HepG2 (cell line): ENCODE measurements around the gene TMEM80. TPM values are rescaled to one million over a fixed set of nuclear protein-coding genes. Genes with fewer than 3 reads are reported as not detected.

Experiments
- CAMTA2 ChIP-seq: sonication (generic); formaldehyde crosslinking; IDR thresholded peaks from 2 replicates; pipeline ENCODE4 v1.4.0; 2020; ENCODE audit warnings: mild to moderate bottlenecking, missing genetic modification reagents, borderline replicate concordance
- EEA1 ChIP-seq: sonication (generic); formaldehyde crosslinking; IDR thresholded peaks from 2 replicates; pipeline ENCODE4 v1.5.1; 2020; ENCODE audit warnings: mild to moderate bottlenecking, missing genetic modification reagents, borderline replicate concordance
- ETV6 ChIP-seq: sonication (generic); formaldehyde crosslinking; conservative IDR thresholded peaks from 2 replicates; pipeline ENCODE4 v1.4.0; 2020; ENCODE audit warnings: missing genetic modification reagents
- HCFC1 ChIP-seq: fragments of 150-350 bp; IDR thresholded peaks from 2 replicates; pipeline ENCODE4 v1.6.1; 2014; ENCODE audit warnings: low read depth, low read length
- HNF1B ChIP-seq: sonication (generic); formaldehyde crosslinking; IDR thresholded peaks from 2 replicates; pipeline ENCODE4 v1.5.1; 2020; ENCODE audit warnings: mild to moderate bottlenecking, moderate library complexity, missing genetic modification reagents
- IKZF1 ChIP-seq: fragments of 450-650 bp; IDR thresholded peaks from 2 replicates; pipeline ENCODE4 v1.7.1; 2016
- KAT8 ChIP-seq: IDR thresholded peaks from 2 replicates; pipeline ENCODE4 v1.6.1; 2016; ENCODE audit warnings: missing genetic modification reagents, missing compliant biosample characterization
- MBD4 ChIP-seq: IDR thresholded peaks from 2 replicates; pipeline ENCODE4 v1.6.1; 2012; ENCODE audit warnings: low read length, inconsistent platforms, borderline replicate concordance
- MBNL3 ChIP-seq: fragments of 250-450 bp; sonication (Bioruptor Pico); conservative IDR thresholded peaks from 2 replicates; pipeline ENCODE4 v1.8.0; 2022; ENCODE audit warnings: mild to moderate bottlenecking, inconsistent platforms
- NFRKB ChIP-seq: fragments of 450-650 bp; IDR thresholded peaks from 2 replicates; pipeline ENCODE4 v1.6.1; 2017
- POGZ ChIP-seq: sonication (generic); formaldehyde crosslinking; IDR thresholded peaks from 2 replicates; pipeline ENCODE4 v1.4.0; 2020; ENCODE audit warnings: mild to moderate bottlenecking, missing genetic modification reagents
- RFXAP ChIP-seq: sonication (generic); formaldehyde crosslinking; IDR thresholded peaks from 2 replicates; pipeline ENCODE4 v1.4.0; 2020; ENCODE audit warnings: missing genetic modification reagents, borderline replicate concordance
- SATB2 ChIP-seq: sonication (generic); formaldehyde crosslinking; IDR thresholded peaks from 2 replicates; pipeline ENCODE4 v1.5.0; 2020; ENCODE audit warnings: missing genetic modification reagents
- SIN3A ChIP-seq: IDR thresholded peaks from 2 replicates; pipeline ENCODE4 v1.6.1; 2011; ENCODE audit warnings: low read depth, mild to moderate bottlenecking, control low read depth, low read length, borderline replicate concordance
- SIN3B ChIP-seq: fragments of 150-350 bp; IDR thresholded peaks from 2 replicates; pipeline ENCODE4 v1.6.1; 2014; ENCODE audit warnings: low read length
- SRF ChIP-seq: IDR thresholded peaks from 2 replicates; pipeline ENCODE4 v1.6.1; 2011; ENCODE audit warnings: mild to moderate bottlenecking, low read depth, low read length, moderate library complexity
- XBP1 ChIP-seq: sonication (generic); formaldehyde crosslinking; IDR thresholded peaks from 2 replicates; pipeline ENCODE4 v1.5.0; 2020; ENCODE audit warnings: missing genetic modification reagents
- ZBTB10 ChIP-seq: sonication (generic); formaldehyde crosslinking; IDR thresholded peaks from 2 replicates; pipeline ENCODE4 v1.4.0; 2020; ENCODE audit warnings: missing genetic modification reagents, borderline replicate concordance
- ZBTB37 ChIP-seq: sonication (generic); formaldehyde crosslinking; IDR thresholded peaks from 2 replicates; pipeline ENCODE4 v1.4.0; 2020; ENCODE audit warnings: mild to moderate bottlenecking, missing genetic modification reagents
- ZFP36 ChIP-seq: fragments of 150-350 bp; IDR thresholded peaks from 2 replicates; pipeline ENCODE4 v1.6.1; 2018; ENCODE audit warnings: borderline replicate concordance, low read length, low read depth; ENCODE audit not compliant: partially characterized antibody
- ZFYVE20 ChIP-seq: sonication (generic); formaldehyde crosslinking; IDR thresholded peaks from 2 replicates; pipeline ENCODE4 v1.8.0; 2023; ENCODE audit warnings: low read depth, mild to moderate bottlenecking, moderate library complexity, missing genetic modification reagents, borderline replicate concordance
- ZNF12 ChIP-seq: sonication (generic); formaldehyde crosslinking; IDR thresholded peaks from 2 replicates; pipeline ENCODE4 v1.5.0; 2020; ENCODE audit warnings: missing genetic modification reagents
- ZNF598 ChIP-seq: sonication (generic); formaldehyde crosslinking; IDR thresholded peaks from 2 replicates; pipeline ENCODE4 v1.5.1; 2020; ENCODE audit warnings: mild to moderate bottlenecking, missing genetic modification reagents, borderline replicate concordance
- polyA plus RNA-seq, 8 experiments: library from polyadenylated mRNA; depleted of rRNA in 3 of 8; stranded (reverse) in 7 of 8; unstranded in 1 of 8; fragments of >200 nt; fragmentation: Illumina TruSeq in 4 of 8; extraction: Trizol in 4 of 8; gene quantifications; 2 replicates each; pipeline versions ENCODE4 v1.2.1 to v1.2.3, GENCODE V29; 2011 to 2016; ENCODE audit warnings: low read depth in 4 of 8, missing spikeins in 1 of 8, mixed read lengths in 1 of 8; ENCODE audit not compliant: insufficient read depth in 1 of 8
- total RNA-seq, 5 experiments: library from RNA; depleted of rRNA; stranded (reverse); fragments of >200 nt; fragmentation: Illumina TruSeq; extraction: Trizol; gene quantifications; 2 replicates each; pipeline ENCODE4 v1.2.3, GENCODE V29; 2016; ENCODE audit warnings: low read depth in 1 of 5
- TF ChIP-seq, protein P1 (sequence below): sonication (generic); formaldehyde crosslinking; IDR thresholded peaks from 2 replicates; pipeline ENCODE4 v1.9.0; 2021; ENCODE audit warnings: missing genetic modification reagents, mild to moderate bottlenecking, borderline replicate concordance

The TMEM80 gene
- total and polyA plus RNA-seq, 2 of the 13 experiments (the other 11 are each of a cell fraction or from before 2014, with no cell fraction given): 5.6 to 17.1 TPM

GRCh38 chr11:705646-706438 is 10.2 kb downstream of the TMEM80 start, which contains the start of gene EPS8L2 (continued):
- TF ChIP-seq RFXAP (CRISPR knock-in tag) (0 out of 2 replicates have a peak, but pooled peaks have one; percentile 24), NFRKB (no peak), IKZF1 (no peak), MBNL3 (CRISPR knock-in tag) (no peak), SATB2 (CRISPR knock-in tag) (0 out of 2 replicates have a peak, but pooled peaks have one; percentile 24), KAT8 (CRISPR knock-in tag) (no peak), ZNF598 (CRISPR knock-in tag) (no peak), HNF1B (CRISPR knock-in tag) (no peak), CAMTA2 (CRISPR knock-in tag) (no peak), SIN3B (no peak), EEA1 (CRISPR knock-in tag) (no peak), ZBTB37 (CRISPR knock-in tag) (no peak), ZFYVE20 (CRISPR knock-in tag) (no peak), SRF (no peak), SIN3A (no peak), ZNF12 (CRISPR knock-in tag) (no peak), POGZ (CRISPR knock-in tag) (no peak), MBD4 (no peak), XBP1 (CRISPR knock-in tag) (no peak), ZFP36 (no peak), ETV6 (CRISPR knock-in tag) (no peak), ZBTB10 (CRISPR knock-in tag) (peak; percentile 76; the same call in 1 of the 2 replicates), HCFC1 (no peak)
- TF ChIP-seq, protein P1, sequence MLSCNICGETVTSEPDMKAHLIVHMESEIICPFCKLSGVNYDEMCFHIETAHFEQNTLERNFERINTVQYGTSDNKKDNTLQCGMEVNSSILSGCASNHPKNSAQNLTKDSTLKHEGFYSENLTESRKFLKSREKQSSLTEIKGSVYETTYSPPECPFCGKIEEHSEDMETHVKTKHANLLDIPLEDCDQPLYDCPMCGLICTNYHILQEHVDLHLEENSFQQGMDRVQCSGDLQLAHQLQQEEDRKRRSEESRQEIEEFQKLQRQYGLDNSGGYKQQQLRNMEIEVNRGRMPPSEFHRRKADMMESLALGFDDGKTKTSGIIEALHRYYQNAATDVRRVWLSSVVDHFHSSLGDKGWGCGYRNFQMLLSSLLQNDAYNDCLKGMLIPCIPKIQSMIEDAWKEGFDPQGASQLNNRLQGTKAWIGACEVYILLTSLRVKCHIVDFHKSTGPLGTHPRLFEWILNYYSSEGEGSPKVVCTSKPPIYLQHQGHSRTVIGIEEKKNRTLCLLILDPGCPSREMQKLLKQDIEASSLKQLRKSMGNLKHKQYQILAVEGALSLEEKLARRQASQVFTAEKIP (CRISPR knock-in tag): no peak
